Measurements from ENCODE around the gene LCNL1.

Gene LCNL1

DNA sequence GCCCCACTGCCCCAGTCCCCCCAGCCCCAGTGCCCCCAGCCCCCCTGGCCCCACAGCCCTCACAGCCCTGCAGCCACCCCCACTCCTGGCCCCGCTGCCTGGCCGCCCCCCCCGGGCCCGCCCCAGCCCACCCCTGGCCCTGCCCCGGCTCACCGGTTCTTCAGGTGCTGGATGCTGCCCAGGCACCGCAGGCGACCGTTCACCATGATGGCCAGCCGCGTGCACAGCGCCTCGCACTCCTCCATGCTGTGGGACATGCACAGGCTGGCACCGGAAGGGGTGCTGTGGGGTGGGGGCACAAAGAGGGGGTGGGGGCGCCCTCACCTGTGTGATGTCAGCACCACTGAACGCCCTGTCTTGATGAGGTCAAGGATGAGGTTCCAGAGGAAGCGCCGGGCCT is 26.4 kb downstream of the LCNL1 start:
- TF ChIP-seq, protein P1, sequence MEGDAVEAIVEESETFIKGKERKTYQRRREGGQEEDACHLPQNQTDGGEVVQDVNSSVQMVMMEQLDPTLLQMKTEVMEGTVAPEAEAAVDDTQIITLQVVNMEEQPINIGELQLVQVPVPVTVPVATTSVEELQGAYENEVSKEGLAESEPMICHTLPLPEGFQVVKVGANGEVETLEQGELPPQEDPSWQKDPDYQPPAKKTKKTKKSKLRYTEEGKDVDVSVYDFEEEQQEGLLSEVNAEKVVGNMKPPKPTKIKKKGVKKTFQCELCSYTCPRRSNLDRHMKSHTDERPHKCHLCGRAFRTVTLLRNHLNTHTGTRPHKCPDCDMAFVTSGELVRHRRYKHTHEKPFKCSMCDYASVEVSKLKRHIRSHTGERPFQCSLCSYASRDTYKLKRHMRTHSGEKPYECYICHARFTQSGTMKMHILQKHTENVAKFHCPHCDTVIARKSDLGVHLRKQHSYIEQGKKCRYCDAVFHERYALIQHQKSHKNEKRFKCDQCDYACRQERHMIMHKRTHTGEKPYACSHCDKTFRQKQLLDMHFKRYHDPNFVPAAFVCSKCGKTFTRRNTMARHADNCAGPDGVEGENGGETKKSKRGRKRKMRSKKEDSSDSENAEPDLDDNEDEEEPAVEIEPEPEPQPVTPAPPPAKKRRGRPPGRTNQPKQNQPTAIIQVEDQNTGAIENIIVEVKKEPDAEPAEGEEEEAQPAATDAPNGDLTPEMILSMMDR (conservative IDR thresholded peaks at IDR 0.05; ENCODE audit: low read depth, low read length) = no peak
- Histone ChIP-seq H3K4me3 (IDR thresholded peaks at IDR 0.05; ENCODE audit: insufficient read depth, low read depth, low read length) (no peak overlapping the region), H3K36me3 (ENCODE audit: insufficient read depth) (no peaks in the 10 kb centered on the region), H3K27ac (no peak overlapping the region), H2AFZ (ENCODE audit: low read depth) (no peak overlapping the region), H3K4me1 (ENCODE audit: low read depth, poor library complexity, severe bottlenecking) (no peaks in the 10 kb centered on the region), H3K4me2 (no peak overlapping the region), H3K79me2 (ENCODE audit: insufficient read depth, low read depth) (no peaks in the 10 kb centered on the region), H3K9ac (no peak overlapping the region), H3K27me3 (ENCODE audit: insufficient read depth, low read depth) (peaks cover 33% of the 10 kb centered on the region; the same call in 1 of the 2 replicates), H4K20me1 (ENCODE audit: insufficient read depth) (no peaks in the 10 kb centered on the region)

DNA sequence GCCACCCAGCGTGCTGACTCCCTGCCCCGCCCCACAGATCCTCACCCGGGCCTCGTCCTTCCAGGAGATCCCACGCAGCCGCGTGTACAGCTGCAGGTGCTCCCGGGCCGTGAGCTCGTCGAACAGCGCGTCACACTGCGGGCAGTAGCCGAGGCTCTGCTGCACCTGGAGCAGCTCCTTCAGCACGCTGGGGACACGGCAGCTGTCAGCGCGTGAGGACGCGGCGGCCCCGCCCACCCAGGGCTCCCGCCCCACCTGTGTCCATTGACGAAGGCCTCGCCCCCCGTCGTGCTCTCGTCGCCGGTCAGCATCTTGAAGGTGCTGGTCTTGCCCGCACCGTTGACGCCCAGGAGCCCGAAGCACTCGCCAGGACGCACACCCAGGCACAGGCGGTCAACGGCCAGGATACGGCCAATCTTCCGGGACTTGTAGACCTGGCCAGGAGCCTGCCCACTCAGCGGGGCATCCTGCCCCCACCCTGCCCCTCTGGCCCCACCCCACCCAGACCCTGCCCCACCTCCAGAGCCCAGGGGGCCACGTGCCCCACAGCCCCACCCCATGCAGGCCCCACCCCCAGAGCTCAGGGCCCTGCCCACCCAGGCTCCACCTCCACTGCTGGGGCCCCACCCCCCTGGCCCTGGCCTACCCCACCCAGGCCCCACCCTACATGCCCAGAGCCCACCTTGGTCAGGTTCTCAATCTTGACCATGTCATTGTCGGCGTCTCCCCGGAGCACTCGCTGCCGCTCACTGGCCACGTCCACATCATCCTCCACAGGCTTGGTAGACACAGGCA is 27.3 kb downstream of the LCNL1 start:
- Histone ChIP-seq H3K9ac (no peak overlapping the region), H3K4me3 (IDR thresholded peaks at IDR 0.05; ENCODE audit: insufficient read depth, low read depth, low read length) (no peak overlapping the region), H3K27me3 (ENCODE audit: insufficient read depth, low read depth) (peaks cover 30% of the 10 kb centered on the region; the same call in 1 of the 2 replicates), H3K27ac (no peak overlapping the region), H2AFZ (ENCODE audit: low read depth) (no peak overlapping the region), H3K36me3 (ENCODE audit: insufficient read depth) (no peaks in the 10 kb centered on the region), H3K4me2 (no peak overlapping the region), H3K4me1 (ENCODE audit: low read depth, poor library complexity, severe bottlenecking) (no peaks in the 10 kb centered on the region), H4K20me1 (ENCODE audit: insufficient read depth) (no peaks in the 10 kb centered on the region), H3K79me2 (ENCODE audit: insufficient read depth, low read depth) (no peaks in the 10 kb centered on the region)
- TF ChIP-seq, protein P1 (conservative IDR thresholded peaks at IDR 0.05; ENCODE audit: low read depth, low read length) = no peak

DNA sequence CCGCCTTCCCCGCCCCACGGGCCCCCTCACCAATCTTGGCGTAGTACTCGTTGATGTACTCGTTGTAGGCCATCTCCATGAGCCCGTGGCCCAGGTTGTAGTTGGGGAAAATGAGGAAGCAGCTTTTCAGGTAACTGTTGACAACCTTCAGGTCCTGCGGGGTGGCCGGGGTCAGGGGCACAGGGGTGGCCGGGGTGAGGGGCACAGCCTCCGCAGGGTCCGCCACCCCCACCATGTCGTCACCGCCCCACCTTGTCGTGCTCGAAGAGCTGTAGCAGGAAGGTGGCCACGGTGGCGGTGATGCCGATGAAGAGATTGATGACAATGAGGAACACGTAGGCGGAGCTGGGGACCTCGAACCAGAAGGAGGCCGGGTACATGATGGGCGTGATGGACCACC is 28.4 kb downstream of the LCNL1 start:
- Histone ChIP-seq H3K4me2 (no peak overlapping the region), H3K79me2 (ENCODE audit: insufficient read depth, low read depth) (no peaks in the 10 kb centered on the region), H2AFZ (ENCODE audit: low read depth) (no peak overlapping the region), H3K27me3 (ENCODE audit: insufficient read depth, low read depth) (peaks cover 23% of the 10 kb centered on the region; the same call in 1 of the 2 replicates), H3K4me3 (IDR thresholded peaks at IDR 0.05; ENCODE audit: insufficient read depth, low read depth, low read length) (no peak overlapping the region), H3K27ac (no peak overlapping the region), H4K20me1 (ENCODE audit: insufficient read depth) (no peaks in the 10 kb centered on the region), H3K4me1 (ENCODE audit: low read depth, poor library complexity, severe bottlenecking) (no peaks in the 10 kb centered on the region), H3K9ac (no peak overlapping the region), H3K36me3 (ENCODE audit: insufficient read depth) (no peaks in the 10 kb centered on the region)
- TF ChIP-seq, protein P1 (conservative IDR thresholded peaks at IDR 0.05; ENCODE audit: low read depth, low read length) = no peak

DNA sequence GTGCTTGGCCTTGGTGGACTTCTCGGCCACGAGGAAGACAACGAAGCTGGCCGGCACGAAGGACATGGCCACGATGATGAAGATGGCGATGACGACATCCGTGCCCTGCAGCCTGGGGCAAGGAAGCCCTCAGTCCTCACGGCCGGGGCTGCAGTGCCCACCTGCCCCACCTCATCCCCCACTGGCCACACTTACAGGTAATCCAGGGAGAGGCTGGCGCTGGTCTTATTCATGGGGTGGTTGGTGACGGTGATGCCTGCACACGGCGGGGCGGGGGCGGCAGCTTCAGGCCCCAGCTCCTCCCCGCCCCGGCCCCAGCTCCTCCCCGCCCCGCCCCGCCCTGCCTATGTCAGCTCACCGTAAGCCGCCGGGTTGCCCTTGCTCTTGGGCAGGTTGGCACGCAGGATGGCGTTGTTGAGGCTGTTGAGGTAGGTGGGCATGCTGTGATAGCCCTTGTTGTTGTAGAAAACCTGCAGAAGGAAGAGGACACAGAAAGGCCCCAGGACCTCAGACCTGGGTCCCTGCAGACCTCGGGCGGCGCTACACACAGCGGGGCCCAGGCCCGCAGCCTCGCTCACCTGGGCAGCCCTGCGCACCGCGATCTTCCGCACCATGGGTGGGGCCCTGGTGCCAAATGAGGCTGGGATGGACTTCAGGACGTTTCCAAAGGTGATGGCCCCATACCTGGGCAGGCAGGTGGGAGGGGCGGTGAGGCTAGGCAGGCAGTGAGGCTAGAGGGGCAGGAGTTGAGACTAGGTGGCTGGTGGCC is 29.3 kb downstream of the LCNL1 start:
- TF ChIP-seq, protein P1 (conservative IDR thresholded peaks at IDR 0.05; ENCODE audit: low read depth, low read length) = no peak
- Histone ChIP-seq H3K36me3 (ENCODE audit: insufficient read depth) (no peaks in the 10 kb centered on the region), H3K4me3 (IDR thresholded peaks at IDR 0.05; ENCODE audit: insufficient read depth, low read depth, low read length) (no peak overlapping the region), H3K27me3 (ENCODE audit: insufficient read depth, low read depth) (peaks cover 13% of the 10 kb centered on the region; the same call in 1 of the 2 replicates), H3K4me2 (no peak overlapping the region), H2AFZ (ENCODE audit: low read depth) (no peak overlapping the region), H3K79me2 (ENCODE audit: insufficient read depth, low read depth) (no peaks in the 10 kb centered on the region), H4K20me1 (ENCODE audit: insufficient read depth) (no peaks in the 10 kb centered on the region), H3K4me1 (ENCODE audit: low read depth, poor library complexity, severe bottlenecking) (no peaks in the 10 kb centered on the region), H3K9ac (no peak overlapping the region), H3K27ac (no peak overlapping the region)
